Loucy (cell line): ENCODE results near the gene MICAL3.

Source experiments
- CTCF ChIP-seq: fragments of 200-600 bp; sonication (generic); conservative IDR thresholded peaks from 2 replicates; pipeline ENCODE4 v1.5.1; 2014; ENCODE audit warnings: mild to moderate bottlenecking, antibody characterized with exemption, low read length
- EZH2phosphoT487 ChIP-seq: fragments of 200-600 bp; IDR thresholded peaks from 2 replicates; pipeline ENCODE4 v1.6.1; 2018; ENCODE audit warnings: antibody characterized with exemption, mild to moderate bottlenecking, moderate library complexity, borderline replicate concordance

DNA sequence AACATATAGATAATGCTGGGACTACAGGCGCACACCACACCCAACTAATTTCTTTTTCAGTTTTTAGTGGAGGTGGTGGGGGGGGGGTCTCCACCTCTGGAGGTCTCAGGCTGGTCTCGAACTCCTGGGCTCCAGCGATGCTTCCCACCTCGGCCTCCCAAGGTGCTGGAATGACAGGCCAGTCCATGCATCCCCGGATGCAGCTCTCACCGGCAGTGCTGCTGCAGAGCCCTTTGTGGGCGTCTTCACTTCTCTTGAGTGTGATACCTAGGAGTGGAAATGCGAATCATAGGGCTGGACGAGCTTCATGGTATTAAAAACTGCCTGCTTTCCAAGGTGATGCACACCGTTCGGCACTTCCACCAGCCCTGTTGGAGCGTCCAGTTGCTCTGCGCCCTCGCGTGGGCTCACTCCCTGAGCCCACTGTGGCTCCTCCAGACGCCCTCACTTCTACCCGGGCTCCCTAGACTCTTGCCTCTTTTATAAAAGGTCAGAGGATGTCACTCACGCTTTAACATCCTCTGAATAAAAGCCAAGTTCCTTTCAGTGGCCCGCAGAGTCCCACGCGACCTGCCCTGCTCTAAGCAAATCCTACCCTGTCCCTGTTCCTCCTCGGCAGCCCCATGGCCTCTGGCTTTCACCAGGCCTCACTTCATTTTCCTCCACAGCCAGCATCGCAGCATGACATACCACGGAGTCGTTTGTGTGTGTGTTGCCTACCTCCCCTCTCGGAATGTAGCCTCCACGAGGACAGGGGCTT lies 249.3 kb downstream of the MICAL3 start:
- no peak for TF ChIP-seq CTCF
- TF ChIP-seq EZH2phosphoT487 = no peak
